Colonic mucosa (tissue), 4 donors: ENCODE results near the gene GPR135. TPM values are rescaled to one million over a fixed set of nuclear protein-coding genes. Genes with fewer than 3 reads are reported as not detected.

Experiments
- DNase-seq: peaks from one replicate; pipeline ENCODE4 v3.0.0-alpha.2; 2020
- H3K27ac ChIP-seq: fragments of 200-600 bp; one replicate; pipeline ENCODE4 v1.8.0; 2021
- H3K27me3 ChIP-seq: fragments of 200-600 bp; one replicate; pipeline ENCODE4 v1.8.0; 2021
- H3K36me3 ChIP-seq: fragments of 200-600 bp; one replicate; pipeline ENCODE4 v1.8.0; 2021
- H3K4me1 ChIP-seq: fragments of 200-600 bp; one replicate; pipeline ENCODE4 v1.8.0; 2021; ENCODE audit warnings: mild to moderate bottlenecking
- H3K4me3 ChIP-seq: fragments of 200-600 bp; one replicate; pipeline ENCODE4 v1.8.0; 2021
- H3K9ac ChIP-seq, 2 donors: one replicate each; pipeline ENCODE4 v1.7.0; 2013; ENCODE audit warnings: control low read depth in 2 of 2, low read depth in 2 of 2, low read length in 2 of 2
- H3K9me3 ChIP-seq: fragments of 200-600 bp; one replicate; pipeline ENCODE4 v1.8.0; 2021
- intact Hi-C: fragments of 100-400 bp; cut with DNase I; formaldehyde crosslinking; loops from one replicate; pipeline ENCODE4 v1.14.1; 2022
- total RNA-seq, 2 donors: library from RNA; stranded (reverse); fragmentation: NEBNext Ultra II Directional in 1 of 2; extraction: Animal tissue kit (Norgen Biotek cat#: 25700) in 1 of 2; gene quantifications; one replicate each; pipeline ENCODE4 v1.2.1, GENCODE V29; 2021
- TF ChIP-seq, protein P1 (sequence below): fragments of 200-600 bp; IDR thresholded peaks from one replicate; pipeline ENCODE4 v1.8.0; 2022; ENCODE audit warnings: antibody characterized with exemption, mild to moderate bottlenecking
- donor health status: healthy.
- donor health status: DM: no; HTN: no; CAD: no.
- donor health status: DM: no; HTN: no; CAD: no.

GPR135 gene
- total RNA-seq, 2 donors from 2014 or later: 0.61 to 1.4 TPM

- TF ChIP-seq, protein P1, sequence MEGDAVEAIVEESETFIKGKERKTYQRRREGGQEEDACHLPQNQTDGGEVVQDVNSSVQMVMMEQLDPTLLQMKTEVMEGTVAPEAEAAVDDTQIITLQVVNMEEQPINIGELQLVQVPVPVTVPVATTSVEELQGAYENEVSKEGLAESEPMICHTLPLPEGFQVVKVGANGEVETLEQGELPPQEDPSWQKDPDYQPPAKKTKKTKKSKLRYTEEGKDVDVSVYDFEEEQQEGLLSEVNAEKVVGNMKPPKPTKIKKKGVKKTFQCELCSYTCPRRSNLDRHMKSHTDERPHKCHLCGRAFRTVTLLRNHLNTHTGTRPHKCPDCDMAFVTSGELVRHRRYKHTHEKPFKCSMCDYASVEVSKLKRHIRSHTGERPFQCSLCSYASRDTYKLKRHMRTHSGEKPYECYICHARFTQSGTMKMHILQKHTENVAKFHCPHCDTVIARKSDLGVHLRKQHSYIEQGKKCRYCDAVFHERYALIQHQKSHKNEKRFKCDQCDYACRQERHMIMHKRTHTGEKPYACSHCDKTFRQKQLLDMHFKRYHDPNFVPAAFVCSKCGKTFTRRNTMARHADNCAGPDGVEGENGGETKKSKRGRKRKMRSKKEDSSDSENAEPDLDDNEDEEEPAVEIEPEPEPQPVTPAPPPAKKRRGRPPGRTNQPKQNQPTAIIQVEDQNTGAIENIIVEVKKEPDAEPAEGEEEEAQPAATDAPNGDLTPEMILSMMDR: no peak
- H3K36me3 ChIP-seq: no peaks in the 10 kb centered on the region
- H3K4me1 ChIP-seq: no peaks in the 10 kb centered on the region
- H3K9me3 ChIP-seq: no peaks in the 10 kb centered on the region
- no peak overlapping the region for H3K27ac ChIP-seq
- no peak overlapping the region for H3K9ac ChIP-seq
- intact Hi-C loops: no loop called here
- H3K4me3 ChIP-seq: no peak overlapping the region
- H3K27me3 ChIP-seq: no peaks in the 10 kb centered on the region
- DNase-seq: no peak
These were observed 9.0 kb upstream of the GPR135 start for GRCh38 chr14:59474172-59474571.

DNA sequence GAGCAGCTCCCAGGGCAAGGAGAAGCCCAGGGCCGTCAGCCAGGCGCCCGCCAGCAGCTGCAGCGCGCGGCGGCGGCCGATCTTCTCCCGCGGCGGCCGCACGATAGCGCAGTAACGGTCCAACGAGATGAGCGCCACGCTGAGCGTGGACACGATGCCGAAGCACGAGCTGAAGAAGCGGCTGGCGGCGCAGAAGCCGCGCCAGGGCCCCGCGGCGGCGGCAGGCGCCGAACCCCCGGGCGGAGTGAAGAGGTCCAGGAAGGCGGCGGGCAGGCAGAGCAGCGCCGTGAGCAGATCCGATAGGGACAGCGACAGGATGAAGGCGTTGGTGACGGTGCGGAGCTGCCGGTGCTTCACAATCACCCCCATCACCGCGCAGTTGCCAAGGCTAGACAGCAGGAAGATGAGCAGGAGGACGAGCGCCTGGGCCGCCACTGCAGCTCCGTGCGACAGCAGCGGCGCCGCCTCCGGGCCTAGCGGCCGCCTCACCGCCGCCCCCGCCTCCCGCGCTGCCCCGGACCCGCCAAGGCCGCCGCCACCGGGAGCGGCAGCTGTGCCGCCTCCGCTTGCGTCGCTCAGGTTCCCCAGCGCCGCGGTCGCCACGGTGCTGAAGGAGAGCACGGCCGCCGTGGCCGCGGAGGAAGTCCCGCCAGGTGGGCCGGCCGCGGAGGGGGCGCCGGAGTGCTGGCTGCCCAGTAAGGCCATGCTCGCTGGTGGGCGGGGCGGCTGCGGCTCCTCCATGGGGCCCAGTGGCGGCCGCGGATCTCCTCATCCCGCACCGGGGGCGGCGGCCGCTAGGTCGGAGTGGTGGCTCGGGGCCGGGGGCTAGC, 479 bp downstream of the GPR135 start:
- Histone ChIP-seq H3K36me3 (no peaks in the 10 kb centered on the region), H3K4me1 (peaks cover 4% of the 10 kb centered on the region), H3K9me3 (no peaks in the 10 kb centered on the region), H3K4me3 (peak overlapping the region; percentile 66), H3K9ac (peak overlapping the region; percentile 31 to 64), H3K27me3 (no peaks in the 10 kb centered on the region), H3K27ac (peak overlapping the region; percentile 28)
- peak; percentile 56 for DNase-seq
- intact Hi-C loops: no loop called here
- TF ChIP-seq, protein P1: no peak

DNA sequence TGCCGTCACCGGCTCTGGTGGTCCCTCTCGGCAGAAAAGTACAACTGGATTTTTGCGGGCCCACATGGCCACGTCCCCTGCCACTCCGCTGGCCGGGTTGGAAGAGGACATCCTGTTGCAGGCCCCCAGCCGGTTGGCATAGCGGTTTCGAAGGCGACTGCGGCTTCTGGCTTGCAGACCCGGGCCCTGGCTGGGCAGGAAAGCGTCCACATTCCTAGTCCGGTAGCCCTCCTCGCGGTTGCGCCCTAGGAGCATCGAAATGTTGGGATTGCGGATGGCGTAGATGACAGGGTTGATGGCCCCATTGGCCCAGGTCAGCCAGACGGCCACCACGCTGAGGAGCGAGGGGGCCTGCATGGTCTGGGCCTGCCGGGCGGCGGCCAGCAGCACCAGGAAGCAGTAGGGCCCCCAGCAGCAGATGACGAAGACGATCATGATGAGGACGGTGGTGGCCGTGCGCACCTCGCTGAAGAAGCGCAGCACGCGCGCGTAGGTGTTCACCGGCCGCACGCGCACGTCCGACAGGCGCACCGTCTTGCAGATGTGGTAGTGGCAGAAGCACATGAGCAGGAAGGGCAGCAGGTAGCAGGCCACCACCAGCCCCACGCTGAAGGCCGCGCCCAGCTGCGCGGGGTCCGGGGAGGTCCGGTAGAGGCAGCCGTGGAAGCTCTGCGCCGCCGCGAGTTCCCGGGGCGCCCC, 1.2 kb downstream of the GPR135 start:
- no peak for DNase-seq
- no peak overlapping the region for H3K27ac ChIP-seq
- intact Hi-C loops: no loop called here
- peak overlapping the region in 1 of 2 donors; percentile 64 for H3K9ac ChIP-seq
- H3K27me3 ChIP-seq: no peaks in the 10 kb centered on the region
- H3K4me3 ChIP-seq: peak overlapping the region; percentile 66
- H3K36me3 ChIP-seq: no peaks in the 10 kb centered on the region
- peaks cover 4% of the 10 kb centered on the region for H3K4me1 ChIP-seq
- H3K9me3 ChIP-seq: no peaks in the 10 kb centered on the region
- TF ChIP-seq, protein P1: no peak

DNA sequence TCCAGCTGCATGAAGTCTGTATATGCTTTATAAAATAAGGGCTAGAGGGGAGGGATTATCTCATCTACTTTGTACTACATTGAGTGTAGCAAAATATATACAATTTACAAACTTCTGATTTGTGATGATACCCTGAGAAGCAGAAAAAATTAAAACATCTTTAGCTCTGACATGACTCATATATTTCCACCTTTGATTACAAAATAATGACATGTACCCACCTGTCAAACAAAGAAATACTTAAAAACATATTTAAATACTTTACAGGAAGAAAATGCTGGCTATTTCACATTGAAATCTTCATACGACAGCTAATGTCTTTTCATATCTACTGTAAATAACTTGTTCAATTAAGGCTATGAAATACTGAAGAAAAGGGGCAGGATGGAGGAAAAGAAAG, 3.3 kb downstream of the GPR135 start:
- no peak for DNase-seq
- TF ChIP-seq, protein P1: no peak
- no peak overlapping the region for H3K4me3 ChIP-seq
- H3K27me3 ChIP-seq: no peaks in the 10 kb centered on the region
- peaks cover 4% of the 10 kb centered on the region for H3K4me1 ChIP-seq
- H3K9ac ChIP-seq: no peak overlapping the region
- intact Hi-C loops: no loop called here
- H3K27ac ChIP-seq: no peak overlapping the region
- no peaks in the 10 kb centered on the region for H3K36me3 ChIP-seq
- no peaks in the 10 kb centered on the region for H3K9me3 ChIP-seq

GRCh38 chr14:59460378-59460777, 4.8 kb downstream of the GPR135 start:
- TF ChIP-seq, protein P1: no peak
- no peaks in the 10 kb centered on the region for H3K27me3 ChIP-seq
- H3K4me3 ChIP-seq: no peak overlapping the region
- H3K36me3 ChIP-seq: no peaks in the 10 kb centered on the region
- H3K9me3 ChIP-seq: no peaks in the 10 kb centered on the region
- H3K9ac ChIP-seq: no peak overlapping the region
- DNase-seq: no peak
- H3K27ac ChIP-seq: no peak overlapping the region
- H3K4me1 ChIP-seq: peaks cover 4% of the 10 kb centered on the region
- intact Hi-C loops: no loop called here
